Measurements from ENCODE around the gene FNDC7. TPM values are rescaled to one million over a fixed set of nuclear protein-coding genes. Genes with fewer than 3 reads are reported as not detected.

Gene FNDC7
- total and polyA plus RNA-seq, 2 donors, result 0.05 TPM

- no peaks in the 10 kb centered on the region for H3K27me3 ChIP-seq (ENCODE audit: control insufficient read depth in 2 of 2, insufficient read depth in 1 of 2, low read length in 1 of 2)
- WGBS, result 96% methylated on average over 3 of the region's 3 CpGs
- no peak overlapping the region for H3K4me3 ChIP-seq (ENCODE audit: low read length in 2 of 2)
- no peak for DNase-seq (ENCODE audit: low read depth in 6 of 9, low spot score in 9 of 9)
- H3K4me1 ChIP-seq (ENCODE audit: control insufficient read depth in 2 of 2, insufficient read depth in 2 of 2, low read length in 2 of 2), result peaks cover 0 to 6% of the 10 kb centered on the region in 2 donors
- H3K9me3 ChIP-seq (ENCODE audit: control insufficient read depth in 2 of 2, insufficient read depth in 1 of 2, low read length in 1 of 2), result peaks cover 0 to 1% of the 10 kb centered on the region in 2 donors
- no peak overlapping the region for H3K27ac ChIP-seq (ENCODE audit: low read depth in 1 of 2, low read length in 1 of 2)
- peaks cover 0 to 3% of the 10 kb centered on the region in 2 donors for H3K36me3 ChIP-seq (ENCODE audit: control insufficient read depth in 2 of 2, insufficient read depth in 2 of 2, low read length in 1 of 2)
Observed at GRCh38 chr1:108706643-108707042, 6.1 kb upstream of the FNDC7 start.

GRCh38 chr1:108708691-108709660 lies 3.7 kb upstream of the FNDC7 start:
- Histone ChIP-seq H3K4me3 (ENCODE audit: low read length in 2 of 2) (no peak overlapping the region), H3K27ac (ENCODE audit: low read depth in 1 of 2, low read length in 1 of 2) (no peak overlapping the region), H3K4me1 (ENCODE audit: control insufficient read depth in 2 of 2, insufficient read depth in 2 of 2, low read length in 2 of 2) (peaks cover 0 to 3% of the 10 kb centered on the region in 2 donors), H3K27me3 (ENCODE audit: control insufficient read depth in 2 of 2, insufficient read depth in 1 of 2, low read length in 1 of 2) (no peaks in the 10 kb centered on the region), H3K36me3 (ENCODE audit: control insufficient read depth in 2 of 2, insufficient read depth in 2 of 2, low read length in 1 of 2) (no peaks in the 10 kb centered on the region), H3K9me3 (ENCODE audit: control insufficient read depth in 2 of 2, insufficient read depth in 1 of 2, low read length in 1 of 2) (peaks cover 0 to 1% of the 10 kb centered on the region in 2 donors)
- 86% methylated on average over 7 of the region's 7 CpGs for WGBS
- DNase-seq (ENCODE audit: low read depth in 6 of 9, low spot score in 9 of 9), result peak in 6 of 9 donors; percentile 18 to 71 (median 41)

GRCh38 chr1:108715932-108716331 lies 3.2 kb downstream of the FNDC7 start:
- 96% methylated on average over 5 of the region's 5 CpGs for WGBS
- H3K9me3 ChIP-seq (ENCODE audit: control insufficient read depth in 2 of 2, insufficient read depth in 1 of 2, low read length in 1 of 2), result no peaks in the 10 kb centered on the region
- H3K4me3 ChIP-seq (ENCODE audit: low read length in 2 of 2), result no peak overlapping the region
- no peaks in the 10 kb centered on the region for H3K4me1 ChIP-seq (ENCODE audit: control insufficient read depth in 2 of 2, insufficient read depth in 2 of 2, low read length in 2 of 2)
- no peak overlapping the region for H3K27ac ChIP-seq (ENCODE audit: low read depth in 1 of 2, low read length in 1 of 2)
- no peaks in the 10 kb centered on the region for H3K36me3 ChIP-seq (ENCODE audit: control insufficient read depth in 2 of 2, insufficient read depth in 2 of 2, low read length in 1 of 2)
- DNase-seq (ENCODE audit: low read depth in 6 of 9, low spot score in 9 of 9), result no peak
- H3K27me3 ChIP-seq (ENCODE audit: control insufficient read depth in 2 of 2, insufficient read depth in 1 of 2, low read length in 1 of 2), result no peaks in the 10 kb centered on the region

- Histone ChIP-seq H3K27me3 (ENCODE audit: control insufficient read depth in 2 of 2, insufficient read depth in 1 of 2, low read length in 1 of 2) (no peaks in the 10 kb centered on the region), H3K27ac (ENCODE audit: low read depth in 1 of 2, low read length in 1 of 2) (no peak overlapping the region)
- WGBS, result 94% methylated on average over 2 of the region's 2 CpGs
Observed at GRCh38 chr1:108716437-108717230, 3.9 kb downstream of the FNDC7 start.

GRCh38 chr1:108717774-108718316 lies 5.1 kb downstream of the FNDC7 start:
- Histone ChIP-seq H3K36me3 (ENCODE audit: control insufficient read depth in 2 of 2, insufficient read depth in 2 of 2, low read length in 1 of 2) (no peaks in the 10 kb centered on the region), H3K27me3 (ENCODE audit: control insufficient read depth in 2 of 2, insufficient read depth in 1 of 2, low read length in 1 of 2) (no peaks in the 10 kb centered on the region), H3K4me3 (ENCODE audit: low read length in 2 of 2) (no peak overlapping the region), H3K4me1 (ENCODE audit: control insufficient read depth in 2 of 2, insufficient read depth in 2 of 2, low read length in 2 of 2) (no peaks in the 10 kb centered on the region), H3K27ac (ENCODE audit: low read depth in 1 of 2, low read length in 1 of 2) (no peak overlapping the region), H3K9me3 (ENCODE audit: control insufficient read depth in 2 of 2, insufficient read depth in 1 of 2, low read length in 1 of 2) (no peaks in the 10 kb centered on the region)
- no peak for DNase-seq (ENCODE audit: low read depth in 6 of 9, low spot score in 9 of 9)
- WGBS, result 96% methylated on average over 9 of the region's 9 CpGs

More at GRCh38 chr1:108716437-108717230, 3.9 kb downstream of the FNDC7 start:
- no peak for DNase-seq (ENCODE audit: low read depth in 6 of 9, low spot score in 9 of 9)
- H3K4me3 ChIP-seq (ENCODE audit: low read length in 2 of 2), result no peak overlapping the region
- no peaks in the 10 kb centered on the region for H3K9me3 ChIP-seq (ENCODE audit: control insufficient read depth in 2 of 2, insufficient read depth in 1 of 2, low read length in 1 of 2)
- no peaks in the 10 kb centered on the region for H3K36me3 ChIP-seq (ENCODE audit: control insufficient read depth in 2 of 2, insufficient read depth in 2 of 2, low read length in 1 of 2)
- H3K4me1 ChIP-seq (ENCODE audit: control insufficient read depth in 2 of 2, insufficient read depth in 2 of 2, low read length in 2 of 2), result no peaks in the 10 kb centered on the region

GRCh38 chr1:108718927-108719655 lies 6.4 kb downstream of the FNDC7 start:
- Histone ChIP-seq H3K4me1 (ENCODE audit: control insufficient read depth in 2 of 2, insufficient read depth in 2 of 2, low read length in 2 of 2) (no peaks in the 10 kb centered on the region), H3K9me3 (ENCODE audit: control insufficient read depth in 2 of 2, insufficient read depth in 1 of 2, low read length in 1 of 2) (no peaks in the 10 kb centered on the region), H3K27ac (ENCODE audit: low read depth in 1 of 2, low read length in 1 of 2) (no peak overlapping the region), H3K4me3 (ENCODE audit: low read length in 2 of 2) (no peak overlapping the region), H3K36me3 (ENCODE audit: control insufficient read depth in 2 of 2, insufficient read depth in 2 of 2, low read length in 1 of 2) (no peaks in the 10 kb centered on the region), H3K27me3 (ENCODE audit: control insufficient read depth in 2 of 2, insufficient read depth in 1 of 2, low read length in 1 of 2) (no peaks in the 10 kb centered on the region)
- DNase-seq (ENCODE audit: low read depth in 6 of 9, low spot score in 9 of 9), result no peak
- WGBS, result 76% methylated on average over 6 of the region's 6 CpGs

GRCh38 chr1:108719656-108720435 lies 7.1 kb downstream of the FNDC7 start:
- no peak for DNase-seq (ENCODE audit: low read depth in 6 of 9, low spot score in 9 of 9)
- Histone ChIP-seq H3K36me3 (ENCODE audit: control insufficient read depth in 2 of 2, insufficient read depth in 2 of 2, low read length in 1 of 2) (no peaks in the 10 kb centered on the region), H3K27me3 (ENCODE audit: control insufficient read depth in 2 of 2, insufficient read depth in 1 of 2, low read length in 1 of 2) (no peaks in the 10 kb centered on the region), H3K4me3 (ENCODE audit: low read length in 2 of 2) (no peak overlapping the region), H3K9me3 (ENCODE audit: control insufficient read depth in 2 of 2, insufficient read depth in 1 of 2, low read length in 1 of 2) (no peaks in the 10 kb centered on the region), H3K4me1 (ENCODE audit: control insufficient read depth in 2 of 2, insufficient read depth in 2 of 2, low read length in 2 of 2) (no peaks in the 10 kb centered on the region), H3K27ac (ENCODE audit: low read depth in 1 of 2, low read length in 1 of 2) (no peak overlapping the region)
- 94% methylated on average over 8 of the region's 8 CpGs for whole genome bisulfite sequencing

- no peak overlapping the region for H3K4me3 ChIP-seq (ENCODE audit: low read length in 2 of 2)
- 94% methylated on average over 6 of the region's 6 CpGs for WGBS
- H3K36me3 ChIP-seq (ENCODE audit: control insufficient read depth in 2 of 2, insufficient read depth in 2 of 2, low read length in 1 of 2), result no peaks in the 10 kb centered on the region
- no peaks in the 10 kb centered on the region for H3K4me1 ChIP-seq (ENCODE audit: control insufficient read depth in 2 of 2, insufficient read depth in 2 of 2, low read length in 2 of 2)
- H3K27ac ChIP-seq (ENCODE audit: low read depth in 1 of 2, low read length in 1 of 2), result no peak overlapping the region
- H3K9me3 ChIP-seq (ENCODE audit: control insufficient read depth in 2 of 2, insufficient read depth in 1 of 2, low read length in 1 of 2), result no peaks in the 10 kb centered on the region
- no peaks in the 10 kb centered on the region for H3K27me3 ChIP-seq (ENCODE audit: control insufficient read depth in 2 of 2, insufficient read depth in 1 of 2, low read length in 1 of 2)
- DNase-seq (ENCODE audit: low read depth in 6 of 9, low spot score in 9 of 9), result no peak
Observed at GRCh38 chr1:108722292-108722691, 9.6 kb downstream of the FNDC7 start.

All from thymus (tissue), 11 donors.